ENCODE measurements around the gene LMF2.
A peak's percentile ranks its signal among the peaks of the same experiment; 100 is the strongest.

- TF ChIP-seq MXI1 (IDR thresholded peaks at IDR 0.05; ENCODE audit: low read depth, low read length) = no peak
- 0 out of 2 replicates have a peak, but pooled peaks have one; percentile 20 for TF ChIP-seq CTCF (IDR thresholded peaks at IDR 0.05)
- TF ChIP-seq, protein P1, sequence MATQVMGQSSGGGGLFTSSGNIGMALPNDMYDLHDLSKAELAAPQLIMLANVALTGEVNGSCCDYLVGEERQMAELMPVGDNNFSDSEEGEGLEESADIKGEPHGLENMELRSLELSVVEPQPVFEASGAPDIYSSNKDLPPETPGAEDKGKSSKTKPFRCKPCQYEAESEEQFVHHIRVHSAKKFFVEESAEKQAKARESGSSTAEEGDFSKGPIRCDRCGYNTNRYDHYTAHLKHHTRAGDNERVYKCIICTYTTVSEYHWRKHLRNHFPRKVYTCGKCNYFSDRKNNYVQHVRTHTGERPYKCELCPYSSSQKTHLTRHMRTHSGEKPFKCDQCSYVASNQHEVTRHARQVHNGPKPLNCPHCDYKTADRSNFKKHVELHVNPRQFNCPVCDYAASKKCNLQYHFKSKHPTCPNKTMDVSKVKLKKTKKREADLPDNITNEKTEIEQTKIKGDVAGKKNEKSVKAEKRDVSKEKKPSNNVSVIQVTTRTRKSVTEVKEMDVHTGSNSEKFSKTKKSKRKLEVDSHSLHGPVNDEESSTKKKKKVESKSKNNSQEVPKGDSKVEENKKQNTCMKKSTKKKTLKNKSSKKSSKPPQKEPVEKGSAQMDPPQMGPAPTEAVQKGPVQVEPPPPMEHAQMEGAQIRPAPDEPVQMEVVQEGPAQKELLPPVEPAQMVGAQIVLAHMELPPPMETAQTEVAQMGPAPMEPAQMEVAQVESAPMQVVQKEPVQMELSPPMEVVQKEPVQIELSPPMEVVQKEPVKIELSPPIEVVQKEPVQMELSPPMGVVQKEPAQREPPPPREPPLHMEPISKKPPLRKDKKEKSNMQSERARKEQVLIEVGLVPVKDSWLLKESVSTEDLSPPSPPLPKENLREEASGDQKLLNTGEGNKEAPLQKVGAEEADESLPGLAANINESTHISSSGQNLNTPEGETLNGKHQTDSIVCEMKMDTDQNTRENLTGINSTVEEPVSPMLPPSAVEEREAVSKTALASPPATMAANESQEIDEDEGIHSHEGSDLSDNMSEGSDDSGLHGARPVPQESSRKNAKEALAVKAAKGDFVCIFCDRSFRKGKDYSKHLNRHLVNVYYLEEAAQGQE (IDR thresholded peaks at IDR 0.05; ENCODE audit: low read depth, low read length) = no peak
- TF ChIP-seq YY1 (IDR thresholded peaks at IDR 0.05; ENCODE audit: low read depth) = no peak
- TF ChIP-seq USF2 (IDR thresholded peaks at IDR 0.05; ENCODE audit: borderline replicate concordance, low read depth, low read length) = no peak
- TF ChIP-seq EZH2phosphoT487 (IDR thresholded peaks at IDR 0.05; ENCODE audit: borderline replicate concordance, low read depth) = no peak
- TF ChIP-seq EP300 (IDR thresholded peaks at IDR 0.05; ENCODE audit: borderline replicate concordance in 1 of 2, low read depth in 1 of 2, low read length in 1 of 2) = no peak
- no peak for TF ChIP-seq POLR2AphosphoS5 (IDR thresholded peaks at IDR 0.05; ENCODE audit: low read depth, low read length)
- TF ChIP-seq CHD2 (IDR thresholded peaks at IDR 0.05; ENCODE audit: low read length, partially characterized antibody) = no peak
- no peak for TF ChIP-seq RCOR1 (IDR thresholded peaks at IDR 0.05; ENCODE audit: low read length)
- TF ChIP-seq, protein P2, sequence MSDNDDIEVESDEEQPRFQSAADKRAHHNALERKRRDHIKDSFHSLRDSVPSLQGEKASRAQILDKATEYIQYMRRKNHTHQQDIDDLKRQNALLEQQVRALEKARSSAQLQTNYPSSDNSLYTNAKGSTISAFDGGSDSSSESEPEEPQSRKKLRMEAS (IDR thresholded peaks at IDR 0.05; ENCODE audit: low read depth) = no peak
These were observed 38.2 kb upstream of the LMF2 start, which contains the start of gene KLHDC7B for GRCh38 chr22:50545522-50546325.
